Superior temporal gyrus (tissue), 1 donor: ENCODE measurements around the gene FGD1.

Experiments used
- DNase-seq: peaks from one replicate; pipeline ENCODE4 v3.0.0-alpha.2; 2016; ENCODE audit errors: extremely low spot score

FGD1 gene

GRCh38 chrX:54407266-54407665 lies 88.8 kb downstream of the FGD1 start:
- no peak for DNase-seq

GRCh38 chrX:54397113-54397512 lies 98.9 kb downstream of the FGD1 start:
- no peak for DNase-seq
